ENCODE measurements around the gene DNAJB11. TPM values are rescaled to one million over a fixed set of nuclear protein-coding genes. Genes with fewer than 3 reads are reported as not detected.

Gene DNAJB11
- total RNA-seq, 2 donors from 2014 or later, result 34.9 to 42.5 TPM

GRCh38 chr3:186589856-186590579 lies 19.5 kb downstream of the DNAJB11 start:
- Histone ChIP-seq H3K4me3 (no peak overlapping the region), H3K4me1 (replicated peaks) (no peaks in the 10 kb centered on the region), H3K27ac (no peak overlapping the region), H3K27me3 (replicated peaks; ENCODE audit: insufficient read depth) (no peaks in the 10 kb centered on the region), H3K36me3 (no peaks in the 10 kb centered on the region), H3K9me3 (no peaks in the 10 kb centered on the region)
- intact Hi-C loops (cut with DNase I), result no loop called here
- DNase-seq (ENCODE audit: low spot score), result no peak
- no peak for TF ChIP-seq CTCF (IDR thresholded peaks at IDR 0.05)
- TF ChIP-seq POLR2AphosphoS5 (IDR thresholded peaks at IDR 0.05), result no peak
- no peak for TF ChIP-seq POLR2A (IDR thresholded peaks at IDR 0.05)
- 56% methylated on average over 5 of the region's 5 CpGs for WGBS

- H3K4me1 ChIP-seq (replicated peaks), result no peaks in the 10 kb centered on the region
- H3K27ac ChIP-seq, result no peak overlapping the region
- no peaks in the 10 kb centered on the region for H3K9me3 ChIP-seq
- 84% methylated on average over 7 of the region's 7 CpGs for WGBS
- TF ChIP-seq POLR2AphosphoS5 (IDR thresholded peaks at IDR 0.05), result no peak
- TF ChIP-seq CTCF (IDR thresholded peaks at IDR 0.05), result no peak
- TF ChIP-seq POLR2A (IDR thresholded peaks at IDR 0.05), result no peak
- intact Hi-C loops (cut with DNase I), result no loop called here
- no peak overlapping the region for H3K4me3 ChIP-seq
- H3K27me3 ChIP-seq (replicated peaks; ENCODE audit: insufficient read depth), result no peaks in the 10 kb centered on the region
- no peaks in the 10 kb centered on the region for H3K36me3 ChIP-seq
- DNase-seq (ENCODE audit: low spot score), result no peak
These were observed 20.2 kb downstream of the DNAJB11 start for GRCh38 chr3:186590580-186591295.

- Histone ChIP-seq H3K27me3 (replicated peaks; ENCODE audit: insufficient read depth) (no peaks in the 10 kb centered on the region), H3K36me3 (no peaks in the 10 kb centered on the region), H3K4me3 (no peak overlapping the region), H3K27ac (no peak overlapping the region), H3K9me3 (no peaks in the 10 kb centered on the region), H3K4me1 (replicated peaks) (no peaks in the 10 kb centered on the region)
- no peak for DNase-seq (ENCODE audit: low spot score)
- 93% methylated on average over 4 of the region's 4 CpGs for WGBS
- intact Hi-C loops (cut with DNase I), result no loop called here
- TF ChIP-seq CTCF (IDR thresholded peaks at IDR 0.05) (no peak), POLR2AphosphoS5 (IDR thresholded peaks at IDR 0.05) (no peak), POLR2A (IDR thresholded peaks at IDR 0.05) (no peak)
These were observed 22.2 kb downstream of the DNAJB11 start for GRCh38 chr3:186592682-186593081.

GRCh38 chr3:186593862-186594261 lies 23.3 kb downstream of the DNAJB11 start:
- TF ChIP-seq POLR2A (IDR thresholded peaks at IDR 0.05) (no peak), CTCF (IDR thresholded peaks at IDR 0.05) (no peak), POLR2AphosphoS5 (IDR thresholded peaks at IDR 0.05) (no peak)
- no peaks in the 10 kb centered on the region for H3K4me1 ChIP-seq (replicated peaks)
- H3K4me3 ChIP-seq, result no peak overlapping the region
- H3K27me3 ChIP-seq (replicated peaks; ENCODE audit: insufficient read depth), result no peaks in the 10 kb centered on the region
- intact Hi-C loops (cut with DNase I), result no loop called here
- H3K36me3 ChIP-seq, result no peaks in the 10 kb centered on the region
- no peaks in the 10 kb centered on the region for H3K9me3 ChIP-seq
- no peak for DNase-seq (ENCODE audit: low spot score)
- no peak overlapping the region for H3K27ac ChIP-seq
- WGBS, result 93% methylated on average over 3 of the region's 3 CpGs

All from prostate gland (tissue), 2 donors.